Gastroesophageal sphincter (tissue), 4 donors: Measurements from ENCODE around the gene FGF10. TPM values are rescaled to one million over a fixed set of nuclear protein-coding genes. Genes with fewer than 3 reads are reported as not detected.

Experiments
- ATAC-seq: fragments of 150-250 bp; one replicate; pipeline ENCODE4 v1.9.1; 2016; ENCODE audit warnings: mild to moderate bottlenecking, moderate library complexity
- H3K27ac ChIP-seq, 4 donors: fragments of 200-600 bp; sonication (generic) in 3 of 4; 1 replicate in 3 of 4; 2 replicates in 1 of 4; pipeline ENCODE4 v1.5.1; 2016 to 2019
- H3K27me3 ChIP-seq: fragments of 200-600 bp; sonication (generic); one replicate; pipeline ENCODE4 v1.5.1; 2019
- H3K36me3 ChIP-seq, 2 donors: fragments of 200-600 bp; sonication (generic); one replicate each; pipeline ENCODE4 v1.5.1; 2019; ENCODE audit warnings: control low read depth in 1 of 2
- H3K4me1 ChIP-seq, 3 donors: fragments of 200-600 bp; sonication (generic); 1 replicate in 2 of 3; 2 replicates in 1 of 3; pipeline ENCODE4 v1.5.1; 2016 to 2019; ENCODE audit warnings: control low read depth in 2 of 3
- H3K4me3 ChIP-seq, 2 donors: fragments of 200-600 bp; sonication (generic); one replicate each; pipeline ENCODE4 v1.5.1; 2019; ENCODE audit warnings: mild to moderate bottlenecking in 1 of 2, moderate library complexity in 1 of 2
- H3K9me3 ChIP-seq, 3 donors: fragments of 200-600 bp; sonication (generic); one replicate each; pipeline ENCODE4 v1.5.1; 2017 to 2019; ENCODE audit warnings: control low read depth in 2 of 3
- EP300 ChIP-seq: sonication (generic); formaldehyde crosslinking; IDR thresholded peaks from one replicate; pipeline ENCODE4 v1.6.1; 2017; ENCODE audit warnings: antibody characterized with exemption, mild to moderate bottlenecking
- POLR2A ChIP-seq, 2 donors: fragments of 450-650 bp; IDR thresholded peaks; one replicate each; pipeline ENCODE4 v1.6.1; 2017; ENCODE audit warnings: antibody characterized with exemption in 2 of 2, mild to moderate bottlenecking in 2 of 2, moderate library complexity in 1 of 2
- POLR2AphosphoS5 ChIP-seq: sonication (generic); formaldehyde crosslinking; IDR thresholded peaks from one replicate; pipeline ENCODE4 v1.6.1; 2017; ENCODE audit warnings: antibody characterized with exemption
- WGBS, 2 donors: methylation state at CpG; one replicate each; pipeline ENCODE4 v1.1.5; 2018; ENCODE audit warnings: low coverage in 1 of 2; 5-methylcytosine and 5-hydroxymethylcytosine counted together
- total RNA-seq, 4 donors: library from RNA; depleted of rRNA; stranded (reverse); fragments of >200 nt; gene quantifications; one replicate each; pipeline ENCODE4 v1.1.0, GENCODE V29; 2016
- TF ChIP-seq, protein P1 (sequence below), 4 experiments: fragments of 200-600 bp in 2 of 4; fragments of 450-650 bp in 2 of 4; sonication (generic) in 1 of 4; IDR thresholded peaks; one replicate each; pipeline ENCODE4 v1.5.1; 2017 to 2019; ENCODE audit warnings: antibody characterized with exemption in 4 of 4, mild to moderate bottlenecking in 2 of 4, moderate library complexity in 2 of 4

The FGF10 gene
- total RNA-seq, 4 donors from 2014 or later, result 2.0 to 33.7 (median 5.5) TPM

DNA sequence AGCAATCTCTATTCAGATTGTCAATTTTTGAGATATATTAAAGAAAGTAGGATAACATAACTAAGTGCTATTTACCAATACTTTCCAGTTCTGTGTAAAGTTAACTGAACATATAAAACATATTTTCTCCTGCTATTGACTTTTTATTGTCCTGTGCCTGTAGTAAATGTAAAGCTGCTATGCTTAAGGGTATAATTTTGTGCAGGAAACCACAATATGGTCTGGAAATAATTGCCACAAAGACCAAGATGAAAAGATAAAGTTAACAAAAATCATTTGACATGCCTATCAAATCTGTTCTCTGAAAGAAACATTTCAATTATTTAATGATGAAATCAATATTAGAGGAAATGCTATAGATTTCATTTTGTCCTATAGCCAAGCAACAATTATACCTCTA lies 121.3 kb downstream of the FGF10 start:
- Histone ChIP-seq H3K4me1 (no peaks in the 10 kb centered on the region), H3K27me3 (no peaks in the 10 kb centered on the region), H3K4me3 (no peak overlapping the region), H3K9me3 (no peaks in the 10 kb centered on the region), H3K27ac (no peak overlapping the region), H3K36me3 (no peaks in the 10 kb centered on the region)
- ATAC-seq, result no peak
- TF ChIP-seq, protein P1, sequence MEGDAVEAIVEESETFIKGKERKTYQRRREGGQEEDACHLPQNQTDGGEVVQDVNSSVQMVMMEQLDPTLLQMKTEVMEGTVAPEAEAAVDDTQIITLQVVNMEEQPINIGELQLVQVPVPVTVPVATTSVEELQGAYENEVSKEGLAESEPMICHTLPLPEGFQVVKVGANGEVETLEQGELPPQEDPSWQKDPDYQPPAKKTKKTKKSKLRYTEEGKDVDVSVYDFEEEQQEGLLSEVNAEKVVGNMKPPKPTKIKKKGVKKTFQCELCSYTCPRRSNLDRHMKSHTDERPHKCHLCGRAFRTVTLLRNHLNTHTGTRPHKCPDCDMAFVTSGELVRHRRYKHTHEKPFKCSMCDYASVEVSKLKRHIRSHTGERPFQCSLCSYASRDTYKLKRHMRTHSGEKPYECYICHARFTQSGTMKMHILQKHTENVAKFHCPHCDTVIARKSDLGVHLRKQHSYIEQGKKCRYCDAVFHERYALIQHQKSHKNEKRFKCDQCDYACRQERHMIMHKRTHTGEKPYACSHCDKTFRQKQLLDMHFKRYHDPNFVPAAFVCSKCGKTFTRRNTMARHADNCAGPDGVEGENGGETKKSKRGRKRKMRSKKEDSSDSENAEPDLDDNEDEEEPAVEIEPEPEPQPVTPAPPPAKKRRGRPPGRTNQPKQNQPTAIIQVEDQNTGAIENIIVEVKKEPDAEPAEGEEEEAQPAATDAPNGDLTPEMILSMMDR (IDR thresholded peaks at IDR 0.05), result no peak
- TF ChIP-seq POLR2AphosphoS5 (no peak), POLR2A (IDR thresholded peaks at IDR 0.05) (no peak), EP300 (no peak)

DNA sequence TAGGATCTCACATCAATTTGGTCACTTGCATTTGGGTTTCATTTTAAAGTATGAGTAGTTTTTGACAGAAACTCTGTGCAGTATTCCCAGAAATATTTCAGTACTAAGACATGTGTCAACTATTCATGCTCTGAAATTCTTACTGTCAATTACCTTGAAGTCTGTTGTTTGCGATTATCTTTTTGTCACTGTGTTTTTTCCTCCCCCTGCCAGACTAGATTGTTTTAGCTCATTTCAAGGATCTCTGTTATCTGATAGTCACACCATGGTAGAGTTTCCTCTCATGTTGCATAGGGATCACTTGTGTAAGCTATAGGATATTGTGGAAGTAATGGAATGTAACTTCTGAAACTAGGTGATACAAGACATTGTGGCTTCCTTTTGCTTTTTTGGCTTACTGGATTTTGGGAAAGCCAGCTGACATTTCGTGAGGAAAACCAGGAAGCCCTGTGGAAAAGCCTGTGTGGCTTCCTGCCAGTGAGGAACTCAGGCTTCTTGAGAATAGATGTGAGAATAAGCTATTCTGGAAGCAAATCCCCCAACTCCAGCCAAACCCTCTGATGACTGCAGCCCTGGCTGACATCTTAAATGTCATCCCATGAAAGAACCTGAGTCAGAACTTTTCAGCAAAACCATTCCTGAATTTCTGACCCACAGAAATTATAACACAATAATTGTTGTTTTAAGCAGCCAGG lies 122.2 kb downstream of the FGF10 start:
- 27 to 41% methylated on average over 2 of the region's 2 CpGs for WGBS, 2 donors
- Histone ChIP-seq H3K36me3 (no peaks in the 10 kb centered on the region), H3K9me3 (no peaks in the 10 kb centered on the region), H3K4me3 (no peak overlapping the region), H3K4me1 (no peaks in the 10 kb centered on the region), H3K27ac (no peak overlapping the region), H3K27me3 (no peaks in the 10 kb centered on the region)
- peak; percentile 33 for TF ChIP-seq POLR2AphosphoS5
- TF ChIP-seq POLR2A (IDR thresholded peaks at IDR 0.05), result no peak
- TF ChIP-seq, protein P1 (IDR thresholded peaks at IDR 0.05), result no peak
- no peak for TF ChIP-seq EP300
- no peak for ATAC-seq

DNA sequence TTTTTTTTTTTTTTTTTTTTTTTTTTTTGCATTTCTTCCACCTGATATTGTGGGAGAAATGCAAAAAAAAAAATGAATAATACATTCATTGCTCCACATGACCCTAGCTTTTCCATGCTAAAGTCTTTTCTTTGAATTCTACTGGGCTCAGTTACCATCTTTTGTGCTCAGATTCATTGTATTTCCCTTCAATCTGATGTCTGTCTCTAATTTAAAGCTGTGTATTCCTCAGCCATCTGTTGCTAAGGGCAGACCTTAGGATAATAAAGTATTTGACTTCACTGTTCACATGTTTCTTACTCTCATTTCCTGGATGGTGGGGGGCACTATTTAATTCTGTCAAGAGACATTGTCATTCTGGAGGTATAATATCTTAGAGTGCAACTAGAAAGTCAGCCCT lies 123.5 kb downstream of the FGF10 start:
- Histone ChIP-seq H3K9me3 (no peaks in the 10 kb centered on the region), H3K4me1 (no peaks in the 10 kb centered on the region), H3K4me3 (no peak overlapping the region), H3K36me3 (no peaks in the 10 kb centered on the region), H3K27ac (no peak overlapping the region), H3K27me3 (no peaks in the 10 kb centered on the region)
- no peak for ATAC-seq
- TF ChIP-seq EP300 (no peak), POLR2AphosphoS5 (no peak), POLR2A (IDR thresholded peaks at IDR 0.05) (no peak)
- TF ChIP-seq, protein P1 (IDR thresholded peaks at IDR 0.05), result no peak

DNA sequence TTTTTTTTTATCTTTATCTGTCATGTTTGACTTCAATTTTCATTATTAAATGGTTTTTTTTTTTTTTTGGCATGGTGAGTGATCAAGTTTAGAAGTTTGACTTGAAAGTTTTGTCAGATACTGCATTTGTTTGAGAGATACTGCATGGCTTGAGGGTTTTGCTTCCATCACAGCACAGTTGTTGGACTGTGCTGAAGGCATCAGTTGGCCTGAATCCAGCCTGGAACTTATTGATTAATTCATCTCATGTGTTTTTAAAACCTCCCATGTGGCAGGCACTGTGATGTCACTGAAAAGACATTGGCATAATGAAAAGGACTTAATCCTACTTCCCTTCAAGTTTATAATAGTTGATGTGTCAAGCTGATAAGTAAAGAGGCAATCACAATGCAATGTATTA lies 128.4 kb downstream of the FGF10 start:
- H3K9me3 ChIP-seq, result no peaks in the 10 kb centered on the region
- no peak for TF ChIP-seq POLR2A (IDR thresholded peaks at IDR 0.05)
- no peak overlapping the region for H3K27ac ChIP-seq
- no peak for ATAC-seq
- H3K4me1 ChIP-seq, result no peaks in the 10 kb centered on the region
- no peaks in the 10 kb centered on the region for H3K36me3 ChIP-seq
- H3K4me3 ChIP-seq, result no peak overlapping the region
- H3K27me3 ChIP-seq, result no peaks in the 10 kb centered on the region

DNA sequence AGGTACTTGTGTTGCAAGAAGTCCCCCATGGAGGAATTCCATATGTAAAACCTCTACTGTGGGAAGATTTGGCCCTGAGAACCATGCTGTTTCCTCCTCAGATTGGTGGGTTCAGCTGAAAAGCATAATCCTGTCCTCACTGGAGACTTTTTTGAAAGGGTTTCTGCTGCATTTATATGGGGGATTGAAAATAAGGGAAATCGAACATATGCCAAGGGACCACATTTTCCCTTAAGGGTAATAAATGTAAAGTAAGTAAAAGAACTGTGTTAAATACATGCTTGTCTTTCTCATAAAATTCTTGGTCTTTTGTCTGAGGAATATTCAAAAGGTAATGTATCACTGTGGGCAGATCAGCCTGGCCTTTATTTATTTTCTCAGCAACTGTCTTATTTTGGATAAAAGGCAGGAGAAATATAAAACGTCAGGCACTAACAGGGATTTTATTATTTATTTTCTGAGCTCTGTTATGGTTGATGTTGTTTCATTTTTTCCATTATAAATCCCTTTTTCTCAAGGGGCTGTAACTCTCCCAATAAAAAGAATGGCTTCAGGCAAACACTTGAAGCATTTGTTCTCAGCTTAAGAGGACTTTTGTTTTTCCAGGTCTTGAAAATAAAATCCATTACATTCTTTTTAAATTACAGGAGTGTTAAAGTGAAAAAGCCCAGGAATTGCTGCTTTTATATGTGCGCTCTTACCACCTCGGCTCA lies 131.4 kb downstream of the FGF10 start:
- no peak for TF ChIP-seq POLR2A (IDR thresholded peaks at IDR 0.05)
- Histone ChIP-seq H3K4me3 (no peak overlapping the region), H3K4me1 (no peaks in the 10 kb centered on the region), H3K9me3 (no peaks in the 10 kb centered on the region), H3K27me3 (no peaks in the 10 kb centered on the region), H3K36me3 (no peaks in the 10 kb centered on the region), H3K27ac (no peak overlapping the region)
- WGBS, 2 donors, result 55 to 70% methylated on average over 4 of the region's 4 CpGs
- ATAC-seq, result no peak

DNA sequence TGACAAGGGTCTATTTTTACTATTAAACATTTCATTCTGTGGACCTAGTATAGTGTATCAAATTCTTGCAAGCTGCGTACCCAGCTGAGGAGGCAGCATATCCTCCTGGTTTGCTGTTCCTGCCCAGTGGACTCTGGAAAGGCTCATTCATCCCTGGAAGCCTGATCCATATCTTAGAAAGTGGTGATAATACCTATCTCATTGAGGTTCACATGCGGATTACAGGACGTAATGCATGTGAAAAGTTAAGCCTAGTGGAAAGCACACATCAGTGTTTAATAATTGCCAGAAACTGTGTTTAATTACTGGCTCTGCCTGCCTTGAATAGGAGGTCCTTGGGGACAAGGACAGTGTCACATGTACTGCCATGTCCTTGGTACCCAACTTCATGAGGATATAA lies 132.0 kb downstream of the FGF10 start:
- 96 to 100% methylated on average over 1 to 3 of the region's 3 CpGs for WGBS, 2 donors
- no peak overlapping the region for H3K4me3 ChIP-seq
- H3K27ac ChIP-seq, result no peak overlapping the region
- no peaks in the 10 kb centered on the region for H3K9me3 ChIP-seq
- no peaks in the 10 kb centered on the region for H3K4me1 ChIP-seq
- TF ChIP-seq, protein P1 (IDR thresholded peaks at IDR 0.05), result no peak
- no peak for TF ChIP-seq POLR2A (IDR thresholded peaks at IDR 0.05)
- TF ChIP-seq POLR2AphosphoS5, result no peak
- TF ChIP-seq EP300, result no peak
- no peak for ATAC-seq
- no peaks in the 10 kb centered on the region for H3K27me3 ChIP-seq
- no peaks in the 10 kb centered on the region for H3K36me3 ChIP-seq
